HuH-7.5 (cell line): ENCODE data around the gene ASAP3.

Experiments
- DNase-seq: peaks from one replicate; pipeline ENCODE4 v3.0.0; 2011; ENCODE audit warnings: low spot score

ASAP3 gene

DNA sequence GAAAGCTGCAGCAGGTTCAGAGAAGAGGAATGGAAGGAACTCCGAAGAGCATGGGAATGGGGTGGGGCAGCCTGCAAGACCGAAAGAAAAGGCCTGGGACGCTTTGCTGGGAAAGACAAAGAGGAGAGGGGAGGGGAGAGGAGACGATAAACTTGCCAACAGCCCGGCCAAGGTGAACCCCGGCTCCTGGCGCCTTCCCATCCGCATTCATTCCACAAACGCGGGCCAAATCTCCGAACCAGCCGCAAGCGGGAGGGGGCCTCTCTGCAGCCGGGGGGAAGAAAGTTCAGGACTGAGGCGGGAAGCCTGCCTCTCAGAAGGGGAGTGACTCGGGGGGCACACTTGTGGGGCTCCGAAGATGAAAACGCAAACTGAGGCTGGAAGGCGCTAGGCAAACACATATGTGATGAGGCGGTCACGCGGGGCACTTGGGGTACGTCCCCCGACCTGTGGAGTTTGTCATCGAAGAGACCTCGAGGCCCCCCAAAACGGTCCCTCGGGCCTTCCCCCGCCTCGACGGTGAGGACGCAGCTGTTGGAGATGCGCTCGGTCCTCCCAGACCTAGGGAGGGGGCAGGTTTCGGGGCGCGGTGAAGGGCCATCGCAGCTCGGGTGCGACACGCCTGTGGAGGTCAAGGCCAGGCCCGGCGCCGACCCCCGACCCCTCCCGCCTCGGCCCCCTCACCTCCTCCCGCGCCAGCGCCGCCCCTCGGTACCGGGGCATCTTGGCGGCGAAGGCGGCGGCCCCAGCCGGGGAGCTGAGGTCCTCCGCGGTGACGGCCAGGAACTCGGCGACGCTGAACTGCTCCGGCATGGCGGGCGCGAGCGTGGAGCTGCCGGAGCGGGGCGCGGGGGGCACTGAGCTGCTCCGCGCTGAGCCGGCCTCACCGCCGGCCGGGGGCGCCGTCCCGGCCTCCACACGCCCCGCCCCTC, at the start of gene ASAP3:
Gene ASAP3, minus strand, starts transcription at position 859 of the 932 bp plus-strand sequence. Its CDS starts 46 bp downstream, at position 813.
- peak; percentile 46 for DNase-seq

DNA sequence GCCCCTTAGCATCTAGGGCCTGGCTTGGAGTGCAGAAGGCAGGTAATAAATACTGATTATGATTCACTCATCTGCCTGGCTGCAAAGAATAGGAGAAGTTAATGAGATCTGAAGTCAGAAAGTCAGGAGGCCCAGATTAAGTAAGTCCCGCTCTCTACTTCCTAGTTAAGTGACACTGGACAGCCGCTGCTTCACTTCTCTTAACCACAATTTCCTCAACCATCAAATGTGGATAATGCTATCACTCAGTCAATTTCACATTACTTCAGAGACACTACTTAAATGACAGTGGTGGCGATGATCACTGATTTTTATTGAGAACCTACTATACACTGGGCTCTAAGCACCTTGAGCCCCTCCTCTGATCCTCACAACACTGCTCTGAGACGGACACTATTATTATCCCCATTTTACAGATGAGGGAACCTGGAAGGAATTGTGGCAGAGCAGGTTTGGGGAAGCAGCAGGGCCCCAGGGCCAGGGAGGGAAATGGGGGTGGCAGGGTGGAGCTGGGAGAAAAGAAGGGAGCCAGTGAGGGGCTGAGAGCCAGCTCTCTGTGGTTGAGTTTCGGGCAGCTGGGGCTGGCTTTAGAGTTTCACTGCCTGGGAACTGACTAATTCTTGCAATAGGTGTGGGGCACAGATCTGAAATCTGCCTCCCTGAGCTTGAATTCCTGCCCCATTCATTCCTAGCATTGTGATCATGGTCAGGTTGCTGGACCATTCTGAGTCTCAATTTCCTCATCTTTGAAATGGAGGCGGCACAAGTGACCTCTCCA, 49.5 kb upstream of the ASAP3 start:
- no peak for DNase-seq

DNA sequence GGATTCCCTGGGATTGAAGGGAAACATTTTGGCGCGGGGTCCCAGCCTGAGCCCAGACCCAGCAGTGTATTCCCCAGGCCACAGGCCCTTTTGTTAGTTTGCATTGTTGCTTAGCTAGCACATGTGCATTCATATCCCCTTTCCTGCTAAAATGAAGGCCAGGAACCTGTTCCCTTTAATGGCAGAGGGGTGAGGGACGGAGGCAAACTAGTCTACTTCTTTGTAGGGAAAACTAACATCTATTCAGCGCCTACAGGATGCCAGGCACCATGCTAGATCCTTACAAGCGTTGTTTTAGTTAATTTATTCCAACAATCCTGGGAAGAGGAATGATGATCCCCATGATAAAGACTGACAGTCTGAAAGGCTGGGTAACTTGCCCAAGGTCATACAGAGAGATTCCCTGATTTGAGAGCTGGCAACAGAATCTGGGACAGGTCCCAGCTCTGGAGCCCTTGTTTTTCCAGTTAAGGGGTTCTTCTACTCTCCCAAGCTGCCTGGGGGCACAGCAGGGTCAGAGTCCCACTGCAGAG, 47.6 kb upstream of the ASAP3 start:
- DNase-seq: no peak

DNA sequence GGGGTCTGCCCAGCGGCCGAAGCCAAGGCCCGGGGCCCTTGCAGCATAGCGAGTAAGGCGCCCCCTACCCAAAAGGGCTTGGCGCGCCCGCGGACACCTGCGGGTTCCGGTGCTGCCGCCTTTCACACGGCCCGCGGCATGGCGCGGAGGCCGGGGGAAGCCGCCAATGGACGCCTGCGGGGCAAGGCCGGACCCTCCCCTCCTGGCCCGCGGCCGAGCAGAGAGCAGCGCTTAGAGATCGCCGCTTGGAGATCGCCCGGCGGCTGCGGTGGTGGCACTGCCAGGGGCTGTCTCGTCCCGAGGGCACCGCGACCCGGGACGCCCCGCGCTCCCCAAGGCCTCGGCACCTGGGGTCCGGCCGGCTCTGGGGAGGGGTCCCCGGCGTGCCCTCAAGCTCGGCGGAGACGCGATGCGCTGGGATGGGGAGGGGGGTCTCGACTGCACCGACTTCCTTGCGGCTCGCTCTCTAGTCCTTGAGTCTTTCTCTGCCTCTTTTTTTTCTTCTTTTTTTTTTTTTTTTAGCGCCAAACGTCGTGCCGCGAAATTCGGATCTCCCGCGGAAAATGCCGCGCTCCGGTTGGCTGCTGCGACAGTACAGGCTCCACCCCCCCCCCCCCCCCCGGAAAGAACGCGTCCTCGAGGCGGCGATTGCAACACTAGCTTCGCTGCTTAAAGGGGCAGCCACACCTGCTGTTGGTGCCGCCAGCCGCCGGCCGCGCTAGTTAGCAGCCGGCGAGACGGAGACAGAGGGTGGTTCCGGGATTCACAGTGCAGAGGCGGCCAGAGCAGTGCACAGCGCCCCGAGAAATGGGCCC, 47.0 kb upstream of the ASAP3 start, which contains the start of gene E2F2:
Gene E2F2, minus strand, starts transcription at position 487 of the 815 bp plus-strand sequence. Its CDS starts 440 bp downstream, at position 47.
- DNase-seq: peak; percentile 75

DNA sequence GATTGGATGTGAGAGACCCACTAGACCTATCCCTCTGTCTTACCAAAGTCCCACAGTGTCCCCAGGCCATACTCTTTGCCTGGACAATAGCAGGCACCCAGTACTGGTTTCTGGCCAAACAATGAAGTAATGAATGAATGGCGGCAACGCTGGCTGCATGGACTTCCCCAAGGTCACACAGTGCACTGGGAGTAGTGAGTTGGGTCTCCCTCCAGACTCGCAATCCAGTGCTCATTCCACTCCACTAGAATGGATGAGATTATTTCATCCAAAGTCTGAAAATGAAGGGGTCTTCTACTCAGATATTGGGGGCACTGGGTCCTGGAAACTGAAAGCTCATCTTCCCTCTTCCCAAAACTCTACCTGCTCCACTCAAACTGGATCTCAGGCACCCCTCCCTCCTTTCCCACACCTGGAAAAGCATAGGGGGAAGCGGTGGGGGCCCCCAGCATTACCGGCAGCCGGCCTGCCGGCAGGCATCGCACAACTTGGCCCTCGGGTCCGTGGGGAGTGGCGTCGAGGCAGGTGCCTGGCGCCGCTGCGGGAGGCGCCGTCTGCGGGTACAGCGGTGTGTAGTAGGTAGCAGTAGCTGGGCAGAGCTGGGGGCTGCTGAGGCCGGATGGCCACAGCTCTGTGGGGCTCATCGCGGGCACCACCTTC, 46.2 kb upstream of the ASAP3 start:
- DNase-seq: no peak

DNA sequence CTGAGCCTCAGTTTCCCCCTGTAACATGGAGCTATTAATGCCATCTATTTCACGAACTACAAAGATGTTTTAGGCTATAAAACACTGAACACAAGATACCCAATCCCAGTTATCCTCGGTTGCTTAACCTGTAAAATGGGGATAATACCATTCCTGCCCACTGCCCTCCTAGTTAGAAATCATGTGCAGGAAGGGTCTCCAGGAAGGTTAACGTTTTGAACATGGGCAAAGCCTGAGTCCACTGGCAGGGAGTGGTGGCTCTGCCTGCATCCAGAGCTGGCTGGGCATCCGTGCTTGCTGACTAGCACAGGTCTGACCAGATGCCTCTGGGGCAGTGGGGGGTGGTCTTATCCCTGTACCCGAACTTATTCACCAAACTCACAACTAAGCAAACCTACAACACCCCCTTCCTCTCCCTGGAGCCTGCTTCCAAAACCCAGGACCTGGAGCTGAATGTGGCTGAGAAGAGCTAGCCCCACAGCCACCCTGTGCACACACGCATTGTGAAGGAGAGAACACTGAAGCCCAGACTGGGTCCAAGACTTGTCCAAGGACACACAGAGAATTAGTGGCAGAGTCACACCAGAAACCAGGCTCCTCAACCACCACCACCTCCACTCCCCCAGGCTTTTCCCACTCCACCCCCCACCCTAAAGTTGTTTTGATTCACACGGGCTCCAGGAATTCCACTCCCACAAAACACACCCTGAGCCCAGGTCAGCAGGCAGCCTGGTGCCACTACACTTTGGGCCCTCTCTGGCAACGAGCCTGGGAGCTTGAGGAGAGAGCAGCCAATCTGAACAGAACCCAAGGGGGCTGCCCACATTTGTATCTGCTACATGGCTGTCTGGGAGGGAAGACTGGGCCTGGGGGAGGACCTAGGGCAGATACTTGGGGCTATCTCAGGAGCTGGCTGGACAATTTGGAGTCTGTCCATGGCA, 45.4 kb upstream of the ASAP3 start:
- DNase-seq: no peak

DNA sequence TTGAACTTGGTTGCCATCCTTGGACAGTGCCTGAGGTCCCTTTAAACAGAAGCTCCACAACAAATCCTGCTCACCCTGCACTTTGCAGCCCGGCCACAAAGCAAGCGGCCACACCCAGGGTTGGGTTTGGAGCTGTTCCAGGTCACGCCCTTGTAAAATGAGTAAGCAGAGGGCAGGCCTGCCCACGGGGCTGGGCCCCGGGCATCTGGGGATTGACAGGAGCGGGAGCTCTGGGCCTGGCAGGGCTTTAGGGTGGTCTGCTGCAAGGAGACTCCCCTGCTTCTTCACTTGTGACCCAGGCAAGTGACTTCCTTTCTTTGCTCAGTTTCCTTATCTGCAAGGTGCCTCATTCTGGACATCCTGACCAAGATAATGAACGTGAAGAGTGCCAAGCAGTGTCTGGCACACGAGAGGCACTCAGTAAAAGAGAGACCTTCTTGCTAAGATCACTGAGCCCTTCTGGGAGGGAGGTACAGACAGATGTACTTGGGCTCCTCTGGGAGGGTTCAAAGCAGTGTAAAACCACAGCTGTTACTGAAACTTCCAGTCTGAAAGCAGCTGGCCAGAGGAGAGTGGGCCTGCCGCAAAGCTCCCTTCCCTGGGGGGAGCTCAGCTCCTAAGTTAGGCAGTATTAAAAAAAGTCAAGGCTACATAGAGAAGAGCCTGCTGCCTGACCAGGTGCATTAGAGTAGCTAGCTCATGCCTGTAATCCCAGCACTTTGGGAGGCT, 44.4 kb upstream of the ASAP3 start:
- peak; percentile 85 for DNase-seq

DNA sequence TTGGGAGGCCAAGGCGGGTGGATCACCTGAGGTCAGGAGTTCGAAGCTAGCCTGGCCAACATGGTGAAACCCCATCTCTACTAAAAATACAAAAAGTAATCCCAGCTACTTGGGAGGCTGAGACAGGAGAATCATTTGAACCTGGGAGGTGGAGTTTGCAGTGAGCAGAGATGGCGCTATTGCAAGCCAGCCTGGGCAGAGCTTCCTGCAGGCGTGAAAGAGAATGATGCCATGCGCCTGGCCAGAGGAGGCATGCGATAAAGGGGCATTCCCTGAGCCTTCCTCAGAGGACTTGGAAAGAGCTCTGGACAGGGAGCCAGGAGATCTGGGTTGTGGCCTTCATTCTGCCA, 43.9 kb upstream of the ASAP3 start:
- DNase-seq: no peak

DNA sequence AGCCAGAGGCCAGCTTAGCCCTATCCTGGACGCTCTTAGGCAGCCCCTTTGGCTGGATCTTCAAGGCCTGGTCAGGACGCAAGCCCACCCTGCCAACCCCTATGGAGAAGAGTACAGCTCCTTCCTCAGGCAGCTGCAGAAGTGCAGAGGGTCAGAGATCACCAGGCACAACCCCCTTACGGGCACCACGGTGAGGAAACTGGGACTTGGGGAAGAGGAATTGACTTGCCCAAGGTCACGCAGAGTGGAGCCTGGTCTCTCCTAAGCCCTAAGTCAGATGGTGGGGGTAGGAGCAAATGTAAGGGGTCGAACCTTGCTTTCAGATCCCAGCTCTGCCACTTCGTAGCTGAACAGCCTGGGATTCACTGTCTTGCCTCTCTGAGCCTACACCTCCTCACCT, 43.4 kb upstream of the ASAP3 start:
- no peak for DNase-seq

DNA sequence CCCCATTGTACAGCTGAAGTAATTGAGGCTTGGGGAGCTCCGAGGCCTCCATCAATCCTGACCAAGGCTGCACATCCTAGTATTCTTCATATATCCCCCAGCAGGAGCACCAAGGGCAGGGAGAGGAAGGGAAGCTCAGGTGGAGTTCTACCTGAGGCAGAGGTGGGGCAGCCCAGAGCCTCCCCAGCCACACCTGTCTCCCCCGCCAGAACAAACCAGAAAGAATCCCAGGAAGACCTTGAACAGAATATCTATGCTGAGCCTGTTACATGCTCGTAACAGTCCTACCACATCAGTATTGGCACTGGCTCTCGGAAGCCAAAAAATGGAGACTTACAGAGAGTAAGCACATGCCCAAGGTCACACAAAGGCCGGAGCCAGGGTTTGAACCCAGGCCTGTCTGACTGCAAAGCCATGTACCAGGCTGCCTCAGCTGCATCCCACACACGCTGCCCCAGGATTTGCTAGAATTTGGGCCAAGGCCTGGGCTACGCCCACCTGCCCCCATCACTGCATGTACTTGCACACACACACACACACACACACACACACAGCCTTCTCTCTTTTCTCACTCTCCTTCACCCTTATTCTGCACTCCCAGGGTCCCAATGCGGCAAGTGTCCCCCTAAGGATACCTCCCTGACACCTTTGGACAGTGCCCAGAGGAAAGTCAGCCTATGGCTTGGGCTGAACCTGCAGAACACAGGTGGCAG, 42.5 kb upstream of the ASAP3 start:
- DNase-seq: no peak

DNA sequence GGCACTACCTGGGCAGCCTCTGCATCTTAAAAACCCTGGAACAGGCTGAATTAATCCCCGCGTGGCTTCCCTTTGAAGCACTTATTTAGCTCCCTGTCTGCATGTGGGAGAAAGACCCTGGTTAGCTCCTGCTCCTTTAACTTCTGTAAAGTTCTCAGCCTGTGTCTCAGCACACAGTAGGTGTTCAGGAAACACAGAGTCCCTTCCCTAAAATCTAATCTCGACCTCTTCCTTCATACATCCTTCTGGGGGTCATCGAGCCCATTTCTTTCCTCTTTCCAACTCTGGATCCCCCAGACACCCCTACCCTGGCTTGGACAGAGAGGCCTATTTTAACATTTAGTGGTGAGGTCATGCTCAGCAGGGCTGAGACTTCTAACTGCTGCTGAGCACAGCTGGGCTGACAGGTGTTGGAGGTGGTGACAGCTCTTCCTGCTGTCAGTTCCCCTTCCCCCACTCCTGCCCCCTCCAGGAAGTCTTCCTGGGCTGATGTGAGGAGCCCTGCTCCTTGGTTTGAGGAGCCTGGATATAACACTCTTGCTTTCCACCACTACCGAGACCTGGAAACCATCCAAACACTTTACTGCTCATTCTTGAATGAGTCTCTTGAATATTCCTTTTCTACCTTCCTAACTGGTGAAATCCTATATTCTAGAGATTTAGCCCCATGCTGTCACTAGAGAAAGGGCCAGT, 41.7 kb upstream of the ASAP3 start:
- no peak for DNase-seq

DNA sequence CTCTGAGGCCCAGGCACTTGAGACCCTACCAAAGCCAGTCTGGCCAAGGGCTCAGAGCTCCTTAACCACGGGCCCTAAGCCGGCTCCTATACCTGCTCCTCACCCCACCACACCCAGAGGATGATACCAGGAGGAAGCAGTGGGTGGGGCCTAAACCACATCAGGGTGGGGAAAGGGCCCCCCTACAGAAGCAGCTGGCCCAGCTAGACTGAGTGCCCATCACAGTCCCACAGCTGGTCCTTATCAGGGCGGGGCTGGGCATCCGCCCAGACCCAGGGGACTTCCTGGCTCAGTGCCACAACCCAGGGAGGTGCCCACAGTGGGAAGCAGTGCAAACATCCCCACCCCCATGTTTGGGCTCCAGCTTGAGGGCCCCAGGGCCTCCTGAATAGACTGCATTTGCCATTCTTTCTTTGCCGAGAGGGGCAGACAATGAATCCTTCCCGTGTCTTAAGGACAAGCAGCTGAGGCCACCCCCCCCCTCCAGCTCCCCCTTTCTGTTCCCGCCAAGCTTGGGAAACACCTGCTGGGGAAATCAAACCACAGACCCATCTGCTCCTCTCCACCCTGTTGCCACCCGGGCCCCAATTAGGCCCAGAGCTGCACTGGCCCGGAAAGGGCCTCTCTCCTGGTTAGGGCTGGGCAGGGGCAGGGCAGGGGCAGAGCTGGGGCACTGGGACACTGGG, 40.9 kb upstream of the ASAP3 start:
- no peak for DNase-seq

DNA sequence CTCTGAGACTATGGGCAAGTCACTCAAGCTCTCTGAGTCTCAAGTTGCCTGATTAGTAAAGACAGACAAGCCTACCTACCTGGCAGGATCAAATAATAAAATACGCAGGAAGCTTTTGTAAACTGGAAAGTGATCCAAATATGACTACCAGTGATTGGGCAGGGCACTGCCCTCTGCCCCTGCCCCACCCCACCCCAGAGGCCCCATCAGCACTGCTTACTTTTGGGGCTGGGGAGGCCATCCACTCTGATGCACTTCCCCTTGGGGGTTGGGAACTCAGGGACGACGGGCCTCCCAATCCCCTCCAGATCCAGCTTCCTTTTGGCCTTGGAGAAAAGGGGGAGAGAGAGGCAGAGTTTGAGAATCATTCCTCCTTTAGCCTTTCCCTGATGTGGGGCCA, 40.2 kb upstream of the ASAP3 start:
- DNase-seq: no peak

DNA sequence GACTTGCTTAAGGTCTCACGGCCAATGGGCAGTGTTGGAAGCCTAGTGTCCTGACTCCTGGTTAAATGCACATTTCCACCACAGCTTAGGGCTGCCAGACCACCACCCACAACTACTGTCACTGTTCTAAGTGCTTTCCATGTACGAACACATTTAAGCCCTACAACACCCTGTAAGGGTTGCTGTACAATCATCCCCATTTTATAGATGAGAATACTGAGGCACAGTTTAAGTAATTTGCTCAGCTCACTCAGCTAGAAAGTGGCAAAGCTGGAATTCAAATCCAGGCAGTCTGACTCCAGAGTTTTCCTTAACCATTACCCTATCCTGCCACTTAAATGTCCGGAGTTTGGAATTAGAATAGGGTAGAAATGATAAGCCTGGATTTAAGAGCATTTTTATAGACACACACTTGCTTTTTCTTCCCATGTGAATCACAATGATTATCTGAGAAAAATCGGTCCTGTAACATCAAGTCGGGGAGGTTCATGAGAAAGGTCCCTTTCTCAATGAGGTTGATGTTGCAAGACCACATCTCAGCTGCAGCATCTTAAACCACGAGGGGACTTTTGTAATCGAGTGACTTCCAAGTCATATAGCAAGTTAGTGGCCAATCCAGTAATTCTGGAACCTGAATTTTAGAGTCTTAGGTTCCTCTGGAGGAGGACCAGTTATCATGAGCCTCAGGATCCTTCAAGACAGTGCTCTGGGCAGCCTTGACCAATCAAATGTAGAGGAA, 38.4 kb upstream of the ASAP3 start:
- DNase-seq: no peak

DNA sequence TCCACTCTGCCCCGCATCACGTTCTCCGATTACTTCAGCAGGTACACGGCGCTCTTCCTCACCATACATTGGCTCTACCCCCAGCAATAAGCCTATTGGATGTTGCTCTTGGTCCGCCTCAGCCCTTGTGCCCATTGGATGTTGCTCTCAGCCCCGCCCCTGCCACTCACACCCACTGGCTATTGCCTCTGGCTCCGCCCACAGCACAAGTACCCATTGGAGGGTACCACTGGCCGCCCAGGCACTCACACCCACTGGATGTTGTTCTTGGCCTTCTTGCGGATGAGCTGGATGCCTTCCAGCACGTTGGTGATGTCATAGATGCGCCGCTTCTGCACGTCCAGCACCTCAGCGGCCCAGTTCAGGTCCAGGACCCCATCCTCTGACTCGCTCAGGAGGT, 37.6 kb upstream of the ASAP3 start:
- no peak for DNase-seq

DNA sequence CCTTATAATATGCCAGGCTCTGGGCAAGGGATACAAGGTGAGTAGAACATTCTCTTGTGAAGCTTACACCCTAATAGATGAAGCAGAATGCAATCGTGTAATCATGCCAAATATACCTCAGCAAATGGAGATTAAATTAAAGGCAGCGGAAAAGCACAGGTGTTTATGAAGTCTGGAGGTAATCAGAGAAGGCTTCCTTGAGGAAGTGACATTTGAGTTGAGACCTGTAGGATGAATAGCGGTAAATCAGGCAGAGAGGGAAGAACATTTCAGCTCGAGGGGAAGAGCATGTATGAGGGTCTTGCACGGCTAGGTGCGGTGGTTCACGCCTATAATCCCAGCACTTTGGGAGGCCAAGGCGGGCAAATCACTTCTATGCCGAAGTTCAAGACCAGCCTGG, 33.6 kb upstream of the ASAP3 start:
- DNase-seq: no peak

DNA sequence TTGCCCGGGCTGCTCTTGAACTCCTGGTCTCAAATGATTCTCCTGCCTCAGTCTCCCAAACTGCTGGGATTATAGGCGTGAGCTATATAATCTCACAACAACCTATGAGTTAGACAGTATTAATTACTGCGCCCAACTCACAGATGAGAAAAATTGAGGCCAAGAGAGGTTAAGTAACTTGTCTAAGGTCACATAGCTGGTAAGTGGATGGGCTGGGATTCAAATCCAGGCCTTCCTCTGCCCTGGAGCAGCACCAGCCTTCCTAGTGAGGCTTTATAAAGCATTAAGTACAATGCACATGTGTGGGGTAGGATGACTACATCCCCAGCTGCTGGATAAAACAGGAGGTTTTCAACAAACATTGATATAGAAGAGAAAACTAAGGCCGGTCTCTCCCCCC, 31.9 kb upstream of the ASAP3 start:
- no peak for DNase-seq
